ENCODE measurements around the gene CRYGA. TPM values are rescaled to one million over a fixed set of nuclear protein-coding genes. Genes with fewer than 3 reads are reported as not detected.

The CRYGA gene
- total and polyA plus RNA-seq, 2 donors (not counting 1 experiment from before 2014, with no cell fraction given), result not detected

- Histone ChIP-seq H3K4me3 (ENCODE audit: control extremely low read depth in 1 of 5, extremely low read depth in 1 of 5, insufficient read depth in 1 of 5, low read depth in 2 of 5, low read length in 4 of 5) (no peak overlapping the region), H2AFZ (ENCODE audit: insufficient read depth, low read depth, low read length, poor library complexity, severe bottlenecking) (no peak overlapping the region), H3K27ac (ENCODE audit: low read length in 2 of 2) (no peak overlapping the region), H3K79me2 (ENCODE audit: control insufficient read depth, insufficient read depth, low read length) (no peaks in the 10 kb centered on the region), H4K20me1 (ENCODE audit: control insufficient read depth, insufficient read depth, low read length, poor library complexity, severe bottlenecking) (no peaks in the 10 kb centered on the region), H3K4me1 (ENCODE audit: control insufficient read depth in 2 of 2, insufficient read depth in 2 of 2, low read length in 2 of 2) (no peaks in the 10 kb centered on the region), H3K36me3 (replicated peaks in 1 of 2; ENCODE audit: control extremely low read depth in 1 of 2, control insufficient read depth in 1 of 2, extremely low read depth in 1 of 2, insufficient read depth in 2 of 2, low read length in 1 of 2) (no peaks in the 10 kb centered on the region), H3K27me3 (replicated peaks in 1 of 4; ENCODE audit: control extremely low read depth in 1 of 4, control insufficient read depth in 3 of 4, insufficient read depth in 4 of 4, low read length in 3 of 4) (no peaks in the 10 kb centered on the region), H3K4me2 (replicated peaks; ENCODE audit: low read depth, low read length, poor library complexity, severe bottlenecking) (no peak overlapping the region), H3K9me3 (ENCODE audit: control extremely low read depth in 1 of 3, control insufficient read depth in 2 of 3, insufficient read depth in 1 of 3, low read length in 2 of 3) (no peaks in the 10 kb centered on the region), H3K9ac (ENCODE audit: low read length) (no peak overlapping the region)
- Mint-ChIP-seq H3K27ac (no peak overlapping the region), H3K9me3 (ENCODE audit: insufficient read depth) (peaks cover 5% of the 10 kb centered on the region), H3K27me3 (peaks cover 14% of the 10 kb centered on the region), H3K4me3 (no peak overlapping the region), H3K4me1 (no peaks in the 10 kb centered on the region)
- intact Hi-C loops (cut with micrococcal nuclease), result no loop called here
- ATAC-seq (ENCODE audit: low read depth), result no peak
- POLR2A ChIA-PET, result no interaction called here
- CTCF ChIA-PET, result no interaction called here
- TF ChIP-seq CTCF (IDR thresholded peaks at IDR 0.05) (no peak), EZH2 (IDR thresholded peaks at IDR 0.05; ENCODE audit: borderline replicate concordance, insufficient read depth, low read depth, low read length, poor library complexity, severe bottlenecking) (no peak)
- DNase-seq, result no peak
Measured at GRCh38 chr2:208147008-208147407, 16.4 kb downstream of the CRYGA start.

- WGBS (ENCODE audit: insufficient coverage), result 70% methylated on average over 6 of the region's 6 CpGs
- CTCF ChIA-PET, result no interaction called here
- Mint-ChIP-seq H3K4me3 (no peak within 1 kb of the TSS), H3K27ac (no peak within 1 kb of the TSS), H3K4me1 (no peaks in the 10 kb centered on the region), H3K9me3 (ENCODE audit: insufficient read depth) (no peaks in the 10 kb centered on the region), H3K27me3 (peaks cover 14% of the 10 kb centered on the region)
- no peaks in the 10 kb centered on the region for H3K79me2 ChIP-seq (ENCODE audit: control insufficient read depth, insufficient read depth, low read length)
- no peak within 1 kb of the TSS for H3K4me3 ChIP-seq (ENCODE audit: control extremely low read depth in 1 of 5, extremely low read depth in 1 of 5, insufficient read depth in 1 of 5, low read depth in 2 of 5, low read length in 4 of 5)
- no peak within 1 kb of the TSS for H2AFZ ChIP-seq (ENCODE audit: insufficient read depth, low read depth, low read length, poor library complexity, severe bottlenecking)
- H3K9me3 ChIP-seq (ENCODE audit: control extremely low read depth in 1 of 3, control insufficient read depth in 2 of 3, insufficient read depth in 1 of 3, low read length in 2 of 3), result peaks cover 0 to 2% (median 0%) of the 10 kb centered on the region in 3 donors
- no peaks in the 10 kb centered on the region for H3K27me3 ChIP-seq (replicated peaks in 1 of 4; ENCODE audit: control extremely low read depth in 1 of 4, control insufficient read depth in 3 of 4, insufficient read depth in 4 of 4, low read length in 3 of 4)
- H3K9ac ChIP-seq (ENCODE audit: low read length), result no peak within 1 kb of the TSS
- no peaks in the 10 kb centered on the region for H3K4me1 ChIP-seq (ENCODE audit: control insufficient read depth in 2 of 2, insufficient read depth in 2 of 2, low read length in 2 of 2)
- DNase-seq, result no peak
- POLR2A ChIA-PET, result interaction anchor here (0.7 kb wide), 1 partner anchor 10 kb away, joined by 6 read pairs; no protein-coding TSS in a partner anchor
- TF ChIP-seq CTCF (IDR thresholded peaks at IDR 0.05) (no peak), EZH2 (IDR thresholded peaks at IDR 0.05; ENCODE audit: borderline replicate concordance, insufficient read depth, low read depth, low read length, poor library complexity, severe bottlenecking) (no peak)
- no peak for ATAC-seq (ENCODE audit: low read depth)
- H4K20me1 ChIP-seq (ENCODE audit: control insufficient read depth, insufficient read depth, low read length, poor library complexity, severe bottlenecking), result no peaks in the 10 kb centered on the region
- no peak within 1 kb of the TSS for H3K27ac ChIP-seq (ENCODE audit: low read length in 2 of 2)
- intact Hi-C loops (cut with micrococcal nuclease), result no loop called here
- H3K36me3 ChIP-seq (replicated peaks in 1 of 2; ENCODE audit: control extremely low read depth in 1 of 2, control insufficient read depth in 1 of 2, extremely low read depth in 1 of 2, insufficient read depth in 2 of 2, low read length in 1 of 2), result no peaks in the 10 kb centered on the region
- no peak within 1 kb of the TSS for H3K4me2 ChIP-seq (replicated peaks; ENCODE audit: low read depth, low read length, poor library complexity, severe bottlenecking)
Measured at GRCh38 chr2:208146006-208146405, 17.4 kb downstream of the CRYGA start, which contains the start of gene CRYGB. CRYGB (minus strand) TSS chr2:208146158; CDS start chr2:208146120, 38 bp downstream.

All from B cell (primary cell).